ENCODE data around the gene MYO1H. TPM values are rescaled to one million over a fixed set of nuclear protein-coding genes. Genes with fewer than 3 reads are reported as not detected.
A peak's percentile ranks its signal among the peaks of the same experiment; 100 is the strongest.

MYO1H gene
- total RNA-seq, 1 experiment from 2014 or later, result 0.26 TPM

- H3K79me1 ChIP-seq (ENCODE audit: insufficient read depth, low read depth, low read length, poor library complexity, severe bottlenecking), result no peaks in the 10 kb centered on the region
- H3K4me1 ChIP-seq (ENCODE audit: insufficient read depth, low read length), result no peaks in the 10 kb centered on the region
- no peak overlapping the region for H2BK12ac ChIP-seq (ENCODE audit: insufficient read length, low read depth, low read length)
- H2AFZ ChIP-seq (ENCODE audit: low read length), result no peak overlapping the region
- H4K8ac ChIP-seq (replicated peaks; ENCODE audit: insufficient read length, low read depth, low read length), result no peak overlapping the region
- H3K4me1 Mint-ChIP-seq, result no peaks in the 10 kb centered on the region
- no peak overlapping the region for H3K18ac ChIP-seq (ENCODE audit: insufficient read length, low read depth, low read length)
- no peaks in the 10 kb centered on the region for H3K27me3 ChIP-seq (ENCODE audit: insufficient read depth, low read length)
- H3K9me3 Mint-ChIP-seq, result peaks cover 6 to 10% of the 10 kb centered on the region in 2 experiments; a peak in 2 of 5 replicates
- H2BK5ac ChIP-seq (ENCODE audit: insufficient read length, low read length), result no peak overlapping the region
- H3K36me3 Mint-ChIP-seq (ENCODE audit: insufficient read depth in 1 of 3, low read depth in 3 of 3), result no peaks in the 10 kb centered on the region; a peak in 2 of 7 replicates
- H3K4ac ChIP-seq (ENCODE audit: low read depth, low read length), result no peak overlapping the region
- H3K56ac ChIP-seq (ENCODE audit: insufficient read length, low read depth, low read length), result no peak overlapping the region
- H4K5ac ChIP-seq (ENCODE audit: insufficient read length, low read depth, low read length), result no peak overlapping the region
- no peaks in the 10 kb centered on the region for H3K23me2 ChIP-seq (ENCODE audit: insufficient read length, low read depth, low read length, poor library complexity, severe bottlenecking)
- no peaks in the 10 kb centered on the region for H3K79me2 ChIP-seq (ENCODE audit: insufficient read depth, low read length)
- no peak overlapping the region for H3K23ac ChIP-seq (ENCODE audit: insufficient read length, low read depth, low read length)
- peak; percentile 75 for TF ChIP-seq CTCF (conservative IDR thresholded peaks at IDR 0.05)
- H2BK20ac ChIP-seq (ENCODE audit: low read depth, low read length, poor library complexity, severe bottlenecking), result no peak overlapping the region
- H3K4me2 ChIP-seq (ENCODE audit: insufficient read depth, insufficient read length, low read length), result no peak overlapping the region
- no peak for DNase-seq
- H3K9me3 ChIP-seq (ENCODE audit: control insufficient read depth, low read depth, low read length), result no peaks in the 10 kb centered on the region
- no peaks in the 10 kb centered on the region for H4K20me1 ChIP-seq (ENCODE audit: control insufficient read depth, insufficient read depth, insufficient read length)
- no peak overlapping the region for H3K14ac ChIP-seq (ENCODE audit: insufficient read depth, low read length)
- H3T11ph ChIP-seq (ENCODE audit: low read length), result no peak overlapping the region
- no peak overlapping the region for H3K27ac Mint-ChIP-seq
- no peak overlapping the region for H3K4me3 Mint-ChIP-seq
- no peak overlapping the region for H2BK120ac ChIP-seq (ENCODE audit: low read depth, low read length, poor library complexity, severe bottlenecking)
- no peak overlapping the region for H3K27ac ChIP-seq (ENCODE audit: insufficient read length, low read depth, low read length)
- no peak overlapping the region for H2BK15ac ChIP-seq (ENCODE audit: low read depth, low read length)
- peaks cover 10% of the 10 kb centered on the region; the same call in 1 of the 2 replicates for H3K27me3 Mint-ChIP-seq (ENCODE audit: low read depth)
- no peak overlapping the region for H3K9ac ChIP-seq (ENCODE audit: extremely low read depth, insufficient read length, low read length)
- no peak overlapping the region for H2AK5ac ChIP-seq (ENCODE audit: insufficient read length, low read length)
- WGBS (ENCODE audit: extremely low coverage, insufficient read length, low lambda C conversion rate), result 100% methylated on average over 2 of the region's 8 CpGs
- H4K91ac ChIP-seq (ENCODE audit: insufficient read length, low read depth, low read length), result no peak overlapping the region
These were observed 37.8 kb downstream of the MYO1H start for GRCh38 chr12:109385339-109386058.

All from H9 (cell line).